Stimulated activated CD4-positive, alpha-beta T cell treated with anti-CD3 and anti-CD28 coated beads, Interleukin-4, amount 100 ng/mL, for 48 hours (primary cell): Measurements from ENCODE around the gene PLEKHG2.
"Not testable (repeated sequence)": the region's sequence is repeated elsewhere in the genome, so short reads cannot be mapped to it uniquely, and the experiment has no call there.

Source experiments
- DNase-seq, 2 donors: peaks; one replicate each; pipeline ENCODE4 v3.0.0-alpha.2; 2020; ENCODE audit warnings: low read depth in 2 of 2

Gene PLEKHG2

GRCh38 chr19:39445196-39446111 is 33.0 kb downstream of the PLEKHG2 start, which contains the start of gene SUPT5H:
Gene SUPT5H (plus strand): TSS chr19:39445582. CDS start chr19:39445891, 309 bp downstream.
- DNase-seq: peak; percentile 92 to 96

- DNase-seq: no peak
Measured at GRCh38 chr19:39446365-39447084, 34.1 kb downstream of the PLEKHG2 start.

- DNase-seq: peak in 1 of 2 donors; percentile 39
Measured at GRCh38 chr19:39448271-39448670, 35.8 kb downstream of the PLEKHG2 start.

GRCh38 chr19:39449116-39449797 is 36.8 kb downstream of the PLEKHG2 start:
- no peak for DNase-seq

- not testable (repeated sequence) for DNase-seq
Measured at GRCh38 chr19:39451257-39451656, 38.8 kb downstream of the PLEKHG2 start.

- no peak for DNase-seq
Measured at GRCh38 chr19:39463403-39463802, 50.9 kb downstream of the PLEKHG2 start.

GRCh38 chr19:39465956-39466747 is 53.7 kb downstream of the PLEKHG2 start:
- no peak for DNase-seq

GRCh38 chr19:39467941-39468340 is 55.5 kb downstream of the PLEKHG2 start:
- no peak for DNase-seq

GRCh38 chr19:39469036-39469435 is 56.6 kb downstream of the PLEKHG2 start:
- DNase-seq: no peak

- no peak for DNase-seq
Measured at GRCh38 chr19:39469567-39469966, 57.1 kb downstream of the PLEKHG2 start.

GRCh38 chr19:39470724-39471339 is 58.4 kb downstream of the PLEKHG2 start:
- no peak for DNase-seq

GRCh38 chr19:39471756-39472536 is 59.5 kb downstream of the PLEKHG2 start:
- no peak for DNase-seq

GRCh38 chr19:39472746-39473442 is 60.4 kb downstream of the PLEKHG2 start:
- DNase-seq: no peak

- no peak for DNase-seq
Measured at GRCh38 chr19:39473443-39473960, 61.0 kb downstream of the PLEKHG2 start.

- DNase-seq: peak; percentile 64 to 70
Measured at GRCh38 chr19:39474139-39474620, 61.7 kb downstream of the PLEKHG2 start.

GRCh38 chr19:39475748-39476147 is 63.3 kb downstream of the PLEKHG2 start:
- DNase-seq: no peak
